SKM-1 (cell line): ENCODE data around the gene AKAP8L.

ENCODE experiments used
- DNase-seq: peaks from one replicate; lab custom pipeline; 2025; ENCODE audit not compliant: unreplicated experiment; lab: John Stamatoyannopoulos, UW

AKAP8L gene

GRCh38 chr19:15432629-15433518 is 14.1 kb upstream of the AKAP8L start:
- DNase-seq = peak; percentile 64

DNA sequence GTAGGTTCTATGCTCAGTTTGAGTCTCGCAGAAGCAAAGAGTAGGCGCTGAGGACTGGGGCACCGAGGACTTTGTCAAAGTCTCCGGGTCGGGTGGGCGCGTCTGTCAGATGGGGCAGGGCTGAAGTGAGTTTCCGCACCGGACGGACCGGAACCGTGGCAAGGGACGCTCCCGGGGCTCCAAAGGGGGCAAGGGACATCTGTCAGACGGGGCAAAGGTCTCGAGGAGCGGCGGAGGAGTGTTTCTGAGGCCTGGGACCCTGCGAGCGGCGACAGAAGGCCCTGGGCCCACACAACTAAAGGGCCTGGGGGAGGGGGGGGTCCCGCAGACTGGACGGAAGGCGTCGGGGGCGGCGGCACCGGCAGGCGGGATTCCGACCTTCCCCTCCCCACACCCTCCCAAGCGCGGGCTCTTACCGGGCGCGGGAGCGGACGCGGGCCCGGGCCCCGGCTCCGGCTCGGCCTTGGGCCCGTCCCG is 13.3 kb upstream of the AKAP8L start:
- no peak for DNase-seq

- DNase-seq = no peak
Observed at GRCh38 chr19:15431396-15432017, 12.7 kb upstream of the AKAP8L start.

DNA sequence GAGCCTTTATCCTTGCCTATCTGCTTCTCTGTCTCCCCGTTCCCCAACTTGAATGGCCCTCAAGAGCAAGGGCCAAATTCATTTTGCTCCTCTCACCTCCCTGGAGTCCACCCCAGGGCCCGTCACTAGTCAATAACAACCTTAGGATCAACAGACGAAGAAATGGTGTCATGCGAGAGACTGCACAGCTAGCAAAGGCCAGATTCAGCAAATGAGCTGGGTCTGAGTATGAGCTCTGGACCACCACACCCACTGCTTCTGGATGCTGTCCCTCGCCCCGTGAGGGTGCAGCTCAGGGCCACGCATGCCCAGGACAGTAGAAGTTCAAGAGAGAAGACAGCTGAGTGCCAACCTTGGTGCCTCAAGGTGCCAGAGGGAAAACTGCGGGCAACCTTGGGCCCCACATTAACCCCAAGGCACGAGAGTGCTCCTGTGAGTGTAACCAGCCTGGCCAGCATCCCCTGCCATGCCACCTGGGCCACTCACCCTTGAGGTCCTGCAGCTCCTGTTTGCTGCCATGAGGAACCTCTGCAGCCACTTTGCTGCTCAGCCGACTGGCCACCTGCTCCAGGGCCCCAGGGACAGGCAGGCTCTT is 11.8 kb upstream of the AKAP8L start:
- DNase-seq = no peak

DNA sequence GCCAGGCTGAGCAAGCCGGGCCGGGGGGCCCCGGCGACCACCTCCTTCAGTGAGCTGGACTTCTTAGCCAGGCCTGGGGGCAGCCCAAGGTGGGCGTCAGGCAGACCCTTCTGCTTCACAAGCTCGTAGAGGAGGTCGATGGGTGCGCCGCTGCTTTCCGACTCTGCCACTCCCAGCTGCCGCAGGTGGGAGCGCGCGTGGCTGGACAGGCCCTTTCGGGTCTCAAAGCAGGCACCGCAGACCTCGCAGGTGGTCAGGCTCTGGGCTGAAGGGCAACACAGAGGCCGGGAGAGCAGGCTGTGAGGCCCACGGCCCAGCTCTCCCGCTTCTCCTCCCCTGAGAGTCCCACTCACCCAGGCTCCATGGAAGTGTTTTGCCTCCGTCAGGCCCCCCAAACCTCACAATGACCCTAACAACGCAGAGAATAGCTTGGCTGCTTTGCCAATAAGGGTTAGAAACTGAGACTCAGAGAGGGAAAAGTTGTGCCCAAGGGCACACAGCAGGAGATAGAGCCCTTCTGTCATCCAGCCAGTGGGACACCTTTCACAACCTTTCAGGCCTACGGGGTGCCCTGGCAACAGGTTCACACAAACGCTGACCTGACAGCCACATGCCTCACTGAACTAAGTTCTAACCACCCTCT is 11.2 kb upstream of the AKAP8L start:
- no peak for DNase-seq

- DNase-seq = no peak
Observed at GRCh38 chr19:15428956-15429824, 10.4 kb upstream of the AKAP8L start.

DNA sequence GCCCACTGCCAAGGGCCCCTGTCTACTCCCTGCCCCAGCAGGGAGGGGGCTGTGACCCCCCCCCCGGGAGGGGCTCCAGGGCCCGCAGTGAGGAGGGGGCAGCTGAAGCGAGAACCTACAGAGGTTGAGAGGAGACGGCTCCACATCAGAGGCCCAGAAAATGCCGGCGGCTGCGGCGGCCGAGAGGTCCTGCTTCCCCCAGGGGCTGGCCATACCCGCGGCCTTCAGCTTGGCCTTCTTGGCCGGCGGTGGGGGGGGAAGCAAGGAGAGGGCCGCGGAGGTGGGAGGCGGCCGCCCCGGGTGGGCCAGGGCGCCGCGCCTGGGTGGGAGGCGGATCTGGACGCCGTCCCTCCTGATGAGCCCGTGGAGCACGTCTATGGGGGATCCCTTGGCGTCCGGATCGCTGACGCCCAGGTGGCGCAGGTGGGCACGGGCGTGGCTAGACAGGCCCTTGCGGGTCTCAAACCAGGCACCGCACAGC is 9.2 kb upstream of the AKAP8L start:
- no peak for DNase-seq

DNA sequence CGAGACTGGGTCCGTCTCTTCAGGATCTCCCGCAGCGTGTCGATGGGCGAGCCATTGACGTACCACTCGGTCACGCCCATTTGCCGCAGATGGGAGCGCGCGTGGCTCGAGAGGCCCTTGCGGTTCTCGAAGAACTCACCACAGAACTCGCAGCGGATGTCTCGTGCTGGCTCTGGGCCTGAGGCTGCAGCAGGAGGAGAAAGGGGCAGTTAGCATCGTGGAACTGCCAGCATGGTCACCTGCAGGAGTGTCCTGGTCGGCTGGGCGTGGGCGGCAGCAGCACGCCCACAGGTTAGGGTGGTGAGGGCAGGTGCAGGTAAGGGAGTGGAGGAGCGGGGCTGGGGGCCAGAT is 8.5 kb upstream of the AKAP8L start:
- DNase-seq = no peak

- no peak for DNase-seq
Observed at GRCh38 chr19:15426485-15427349, 7.9 kb upstream of the AKAP8L start.

DNA sequence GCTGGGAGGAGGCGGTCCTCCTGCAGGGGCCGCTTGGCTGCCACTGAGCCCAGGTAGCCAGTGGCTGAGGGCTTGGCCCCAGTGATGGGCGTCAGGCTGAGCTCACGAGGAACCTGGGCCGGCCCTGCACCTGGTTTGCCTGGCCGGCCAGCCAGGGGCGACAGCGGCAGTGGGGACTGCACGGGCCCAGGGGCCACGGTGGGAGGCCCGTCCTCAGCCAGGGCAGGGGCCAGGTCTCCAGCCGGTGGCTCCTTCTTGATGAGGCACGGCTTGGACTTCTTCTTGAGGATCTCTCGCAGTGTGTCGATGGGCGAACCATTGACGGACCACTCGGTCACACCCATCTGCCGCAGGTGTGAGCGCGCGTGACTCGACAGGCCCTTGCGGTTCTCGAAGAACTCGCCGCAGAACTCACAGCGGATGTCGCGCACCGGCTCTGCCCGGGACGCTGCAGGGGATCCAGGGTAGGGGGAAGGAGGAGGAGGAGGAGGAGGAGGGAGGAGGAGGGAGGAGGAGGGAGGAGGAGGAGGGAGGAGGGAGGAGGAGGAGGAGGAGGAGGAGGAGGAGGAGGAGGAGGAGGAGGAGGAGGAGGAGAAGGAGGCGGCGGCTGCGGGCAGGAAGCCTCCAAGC is 6.6 kb upstream of the AKAP8L start:
- DNase-seq = no peak

DNA sequence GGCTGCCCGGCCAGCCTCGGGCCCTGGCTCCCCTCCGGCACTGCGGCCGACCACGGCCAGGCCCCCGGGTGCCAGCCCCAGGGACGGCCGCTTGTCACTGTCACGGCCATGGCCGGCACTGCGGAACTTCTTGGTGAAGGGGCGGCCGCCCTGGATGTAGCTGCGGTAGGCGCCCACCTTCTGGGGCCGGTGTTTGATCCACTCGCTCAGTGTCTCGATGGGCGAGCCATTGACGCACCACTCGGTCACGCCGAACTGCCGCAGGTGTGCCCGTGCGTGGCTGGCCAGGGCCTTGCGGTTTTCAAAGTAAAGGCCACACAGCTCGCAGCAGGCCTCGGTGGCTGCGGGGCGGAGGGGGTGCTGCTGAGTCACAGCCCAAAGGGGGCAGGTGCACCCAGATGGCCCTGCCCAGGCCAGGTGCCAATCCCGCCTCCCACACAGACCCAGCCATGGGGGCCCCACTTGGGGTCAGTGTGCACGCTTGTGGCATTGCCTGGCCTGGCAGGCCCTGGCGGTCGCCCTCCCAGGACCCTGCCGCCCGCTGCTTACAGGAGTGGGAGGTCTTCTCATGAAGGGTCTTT is 6.0 kb upstream of the AKAP8L start:
- no peak for DNase-seq

- no peak for DNase-seq
Observed at GRCh38 chr19:15424121-15424520, 5.3 kb upstream of the AKAP8L start.

- no peak for DNase-seq
Observed at GRCh38 chr19:15423130-15423529, 4.3 kb upstream of the AKAP8L start.

DNA sequence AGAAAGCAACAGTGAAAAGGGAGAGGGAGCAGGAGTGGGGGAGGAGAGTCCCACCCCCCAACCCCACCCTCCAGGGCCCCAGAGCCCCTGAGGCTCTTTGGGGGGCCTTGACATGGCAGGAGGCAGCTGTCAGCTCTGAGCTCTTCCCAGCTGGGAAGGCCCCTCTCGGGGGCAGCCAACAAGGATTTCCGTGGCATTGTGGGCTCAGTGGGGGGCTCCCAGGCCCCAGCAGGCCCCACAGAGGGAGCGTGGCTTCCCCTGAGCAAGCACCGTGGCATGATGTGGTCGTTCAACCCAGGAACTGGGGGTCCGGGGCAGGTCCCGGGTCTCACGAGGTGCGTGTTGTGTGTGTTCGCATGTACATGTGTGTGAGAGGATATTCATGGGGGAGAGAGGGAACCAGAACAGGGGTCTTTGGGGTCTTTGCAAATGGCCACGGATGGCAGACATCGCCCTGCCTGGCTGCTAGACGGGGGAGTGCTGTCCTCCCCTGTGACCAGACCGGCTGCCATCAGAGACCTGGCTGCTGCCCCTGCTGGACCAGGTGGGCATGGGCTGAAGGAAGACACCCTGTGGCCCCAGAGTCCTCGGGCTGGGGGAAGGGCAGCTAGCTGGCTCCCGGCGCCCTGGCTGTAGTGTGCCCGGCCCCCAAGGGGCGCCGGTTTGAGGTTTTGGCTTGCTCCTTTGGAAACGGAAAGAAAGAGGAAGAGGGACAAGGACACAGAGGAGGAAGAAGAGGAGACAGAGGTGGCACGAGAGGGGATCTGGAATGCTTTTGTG is 3.7 kb upstream of the AKAP8L start:
- no peak for DNase-seq

- DNase-seq = no peak
Observed at GRCh38 chr19:15421721-15422260, 3.0 kb upstream of the AKAP8L start.

DNA sequence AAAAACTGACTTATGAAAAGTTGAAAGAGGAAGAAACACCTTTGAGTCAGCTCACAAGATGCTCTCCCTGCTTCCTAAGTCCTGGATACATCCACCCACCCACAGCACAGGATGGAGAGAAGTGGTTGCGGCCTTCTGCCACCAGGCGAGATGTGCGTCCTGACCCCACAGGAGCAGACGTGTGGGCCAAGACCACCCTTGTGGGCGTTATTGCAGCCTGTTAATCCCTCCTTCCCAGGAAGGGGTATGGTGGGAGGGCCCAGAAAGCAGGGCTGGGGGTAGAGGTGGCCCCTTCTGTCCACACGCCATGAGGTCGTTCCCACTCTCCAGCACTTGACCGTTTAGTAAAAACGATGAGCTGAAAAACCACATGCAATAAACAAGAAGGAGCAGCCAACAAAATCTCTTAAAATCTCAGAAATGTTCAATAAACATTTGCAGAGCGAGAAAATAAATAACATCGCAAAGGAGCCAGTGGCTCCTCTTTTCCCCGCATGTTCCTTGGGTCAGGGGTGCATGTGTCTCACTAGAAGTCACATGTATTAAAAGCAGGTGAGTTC is 2.4 kb upstream of the AKAP8L start:
- DNase-seq = no peak

GRCh38 chr19:15419413-15420025 is 731 bp upstream of the AKAP8L start:
- DNase-seq = no peak
